Measurements from ENCODE around the gene GANAB. TPM values are rescaled to one million over a fixed set of nuclear protein-coding genes. Genes with fewer than 3 reads are reported as not detected.
A peak's percentile ranks its signal among the peaks of the same experiment; 100 is the strongest.

Gene GANAB
- total RNA-seq, 1 donor, result 211 TPM

GRCh38 chr11:62578541-62578940 lies 67.9 kb downstream of the GANAB start:
- no peak for DNase-seq (ENCODE audit: low read depth)
- no peak for TF ChIP-seq CTCF (IDR thresholded peaks at IDR 0.05; ENCODE audit: insufficient read depth, low read depth, low read length)
- no peak overlapping the region for H3K4me3 ChIP-seq (ENCODE audit: low read depth, low read length)

DNA sequence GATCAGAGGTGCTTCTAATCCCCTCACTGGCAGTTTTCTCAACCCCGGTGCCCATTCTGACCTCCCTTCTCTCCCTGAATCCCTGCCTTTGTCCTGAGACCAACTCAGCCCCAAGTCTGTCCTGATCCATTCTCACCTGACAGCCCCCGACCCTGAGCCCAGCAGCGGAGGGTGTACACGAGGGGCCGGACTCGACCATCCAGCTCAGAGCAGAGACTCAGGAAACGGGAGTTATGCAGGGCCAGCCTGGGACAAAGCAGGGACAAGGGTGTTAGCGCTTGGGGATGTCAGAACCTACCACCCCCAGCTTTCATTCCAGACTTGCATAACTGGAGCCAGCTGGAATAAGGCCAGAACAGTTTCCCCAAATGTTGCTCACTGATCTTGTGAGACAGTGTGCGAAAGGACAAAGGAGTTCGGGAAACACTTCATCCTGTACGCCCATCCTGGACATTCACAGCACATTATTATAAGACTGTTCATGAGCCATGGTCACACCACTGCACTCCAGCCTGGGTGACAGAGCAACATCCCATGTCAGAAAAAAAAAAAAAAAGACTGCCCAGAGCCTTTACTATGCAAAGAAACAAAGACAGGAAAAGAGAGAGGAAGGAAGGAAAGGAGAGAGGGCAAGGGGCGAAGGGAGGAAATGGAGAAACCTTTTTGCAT lies 69.2 kb downstream of the GANAB start:
- no peak overlapping the region for H3K4me3 ChIP-seq (ENCODE audit: low read depth, low read length)
- DNase-seq (ENCODE audit: low read depth), result no peak
- no peak for TF ChIP-seq CTCF (IDR thresholded peaks at IDR 0.05; ENCODE audit: insufficient read depth, low read depth, low read length)

GRCh38 chr11:62575837-62576236 lies 70.6 kb downstream of the GANAB start:
- no peak for DNase-seq (ENCODE audit: low read depth)
- TF ChIP-seq CTCF (IDR thresholded peaks at IDR 0.05; ENCODE audit: insufficient read depth, low read depth, low read length), result no peak
- peak overlapping the region; percentile 89 for H3K4me3 ChIP-seq (ENCODE audit: low read depth, low read length)

DNA sequence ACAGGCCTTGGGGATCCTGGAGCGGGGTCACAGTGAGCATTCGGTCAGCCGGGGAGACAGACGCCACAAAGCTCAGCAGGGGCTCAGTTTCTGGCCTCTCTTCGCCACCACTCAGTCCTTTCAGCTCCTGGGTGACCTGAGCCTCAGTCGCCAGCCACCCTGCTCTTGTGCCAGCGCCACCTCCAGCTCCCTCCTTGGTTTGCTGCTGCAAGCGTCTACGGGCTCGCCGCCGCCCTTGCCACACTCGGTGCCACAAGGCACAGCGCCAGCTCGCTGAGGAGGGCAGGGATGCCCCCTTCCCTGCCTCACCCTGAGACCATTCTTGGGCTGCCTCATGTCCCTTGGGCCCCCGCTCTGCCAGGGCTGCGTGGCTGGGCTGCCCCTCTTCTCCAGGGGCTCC lies 71.3 kb downstream of the GANAB start:
- no peak for DNase-seq (ENCODE audit: low read depth)
- no peak for TF ChIP-seq CTCF (IDR thresholded peaks at IDR 0.05; ENCODE audit: insufficient read depth, low read depth, low read length)
- peak overlapping the region; percentile 89 for H3K4me3 ChIP-seq (ENCODE audit: low read depth, low read length)

Small RNA genes within 50 kb of the gene (small RNA-seq; reads per million reads assigned to genes)
- gene AP001458.1, result not detected
- gene SNORA57, result not detected

Other genes starting within 250 kb of the GANAB start
- gene SCGB1A1, start 227.6 kb downstream of the GANAB start, total RNA-seq, result not detected in 2 replicates
- gene AHNAK, start 99.8 kb downstream of the GANAB start, total RNA-seq, result 474 and 514 TPM in 2 replicates
- 876 and 1,014 TPM in 2 replicates for gene EEF1G, start 72.7 kb downstream of the GANAB start, total RNA-seq
- 4.3 and 5.2 TPM in 2 replicates for gene TUT1, start 55.1 kb downstream of the GANAB start, total RNA-seq
- gene MTA2, start 44.7 kb downstream of the GANAB start, total RNA-seq, result 145 and 197 TPM in 2 replicates
- gene EML3, start 33.8 kb downstream of the GANAB start, total RNA-seq, result 15.5 and 21.6 TPM in 2 replicates
- gene ROM1, start 33.4 kb downstream of the GANAB start, total RNA-seq, result 2.9 and 3.0 TPM in 2 replicates
- 35.4 and 36.3 TPM in 2 replicates for gene B3GAT3, start 24.6 kb downstream of the GANAB start, total RNA-seq
- 20.7 and 21.6 TPM in 2 replicates for gene INTS5, start 6.7 kb upstream of the GANAB start, total RNA-seq
- 23.7 and 27.7 TPM in 2 replicates for gene C11orf98, start 18.6 kb upstream of the GANAB start, total RNA-seq
- gene CSKMT, start 18.7 kb upstream of the GANAB start, total RNA-seq, result 4.5 and 7.8 TPM in 2 replicates
- 6.5 and 10.0 TPM in 2 replicates for gene UQCC3, start 25.1 kb upstream of the GANAB start, total RNA-seq
- 4.3 and 7.4 TPM in 2 replicates for gene LBHD1, start 25.7 kb upstream of the GANAB start, total RNA-seq
- 52.7 and 108 TPM in 2 replicates for gene UBXN1, start 32.5 kb upstream of the GANAB start, total RNA-seq
- 6.9 and 15.5 TPM in 2 replicates for gene LRRN4CL, start 42.9 kb upstream of the GANAB start, total RNA-seq
- gene BSCL2, start 60.8 kb upstream of the GANAB start, total RNA-seq, result 53.5 and 59.3 TPM in 2 replicates
- gene GNG3, start 61.1 kb upstream of the GANAB start, total RNA-seq, result not detected in 2 replicates
- gene HNRNPUL2, start 80.8 kb upstream of the GANAB start, total RNA-seq, result 15.5 and 17.3 TPM in 2 replicates
- 28.0 and 36.7 TPM in 2 replicates for gene TTC9C, start 81.9 kb upstream of the GANAB start, total RNA-seq
- gene ZBTB3, start 107.5 kb upstream of the GANAB start, total RNA-seq, result 12.9 and 13.4 TPM in 2 replicates
- gene POLR2G, start 115.0 kb upstream of the GANAB start, total RNA-seq, result 45.8 and 55.7 TPM in 2 replicates
- gene TAF6L, start 124.8 kb upstream of the GANAB start, total RNA-seq, result 16.8 and 22.2 TPM in 2 replicates
- gene TMEM179B, start 140.8 kb upstream of the GANAB start, total RNA-seq, result 38.0 and 45.8 TPM in 2 replicates
- gene TMEM223, start 145.4 kb upstream of the GANAB start, total RNA-seq, result 14.5 and 14.7 TPM in 2 replicates
- gene NXF1, start 158.8 kb upstream of the GANAB start, total RNA-seq, result 28.3 and 33.2 TPM in 2 replicates
- gene STX5, start 185.4 kb upstream of the GANAB start, total RNA-seq, result 35.1 and 47.5 TPM in 2 replicates
- not detected in 2 replicates for gene TEX54, start 186.2 kb upstream of the GANAB start, total RNA-seq
- gene WDR74, start 193.0 kb upstream of the GANAB start, total RNA-seq, result 36.1 and 39.7 TPM in 2 replicates
- gene SLC3A2, start 234.3 kb upstream of the GANAB start, total RNA-seq, result 117 and 190 TPM in 2 replicates